Tibial nerve (tissue), 4 donors: ENCODE results near the gene SLC36A3.

Experiments used
- EP300 ChIP-seq, 2 donors: sonication (generic); formaldehyde crosslinking; IDR thresholded peaks; one replicate each; pipeline ENCODE4 v1.6.1; 2017; ENCODE audit warnings: antibody characterized with exemption in 2 of 2, mild to moderate bottlenecking in 1 of 2
- POLR2A ChIP-seq, 2 donors: fragments of 450-650 bp; IDR thresholded peaks; one replicate each; pipeline ENCODE4 v1.6.1; 2017; ENCODE audit warnings: antibody characterized with exemption in 2 of 2, mild to moderate bottlenecking in 2 of 2, moderate library complexity in 2 of 2
- TF ChIP-seq, protein P1 (sequence below), 5 experiments: fragments of 200-600 bp in 3 of 5; fragments of 450-650 bp in 2 of 5; sonication (generic) in 3 of 5; IDR thresholded peaks; one replicate each; pipeline ENCODE4 v1.5.1; 2016 to 2019; ENCODE audit warnings: antibody characterized with exemption in 5 of 5, mild to moderate bottlenecking in 3 of 5, moderate library complexity in 2 of 5

DNA sequence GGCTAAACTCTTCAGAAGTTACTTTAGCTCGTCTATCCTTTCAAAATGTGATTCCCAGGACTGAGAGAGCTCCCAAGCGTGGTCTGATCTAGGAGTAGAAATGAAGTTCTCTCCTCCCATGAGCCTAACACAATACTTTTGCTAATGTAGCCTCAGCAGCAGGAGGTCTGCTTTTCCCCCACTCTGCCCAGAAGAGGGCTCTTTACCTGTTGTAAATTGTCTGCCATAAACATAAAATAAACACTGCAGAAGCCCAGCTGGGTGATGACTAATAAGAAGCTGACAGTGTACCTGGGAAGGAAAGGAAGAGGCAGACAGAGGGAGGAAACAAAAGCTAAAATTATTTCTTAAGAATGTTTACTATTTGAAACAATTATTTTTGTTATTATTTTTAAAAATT is 15.4 kb downstream of the SLC36A3 start:
- TF ChIP-seq, protein P1, sequence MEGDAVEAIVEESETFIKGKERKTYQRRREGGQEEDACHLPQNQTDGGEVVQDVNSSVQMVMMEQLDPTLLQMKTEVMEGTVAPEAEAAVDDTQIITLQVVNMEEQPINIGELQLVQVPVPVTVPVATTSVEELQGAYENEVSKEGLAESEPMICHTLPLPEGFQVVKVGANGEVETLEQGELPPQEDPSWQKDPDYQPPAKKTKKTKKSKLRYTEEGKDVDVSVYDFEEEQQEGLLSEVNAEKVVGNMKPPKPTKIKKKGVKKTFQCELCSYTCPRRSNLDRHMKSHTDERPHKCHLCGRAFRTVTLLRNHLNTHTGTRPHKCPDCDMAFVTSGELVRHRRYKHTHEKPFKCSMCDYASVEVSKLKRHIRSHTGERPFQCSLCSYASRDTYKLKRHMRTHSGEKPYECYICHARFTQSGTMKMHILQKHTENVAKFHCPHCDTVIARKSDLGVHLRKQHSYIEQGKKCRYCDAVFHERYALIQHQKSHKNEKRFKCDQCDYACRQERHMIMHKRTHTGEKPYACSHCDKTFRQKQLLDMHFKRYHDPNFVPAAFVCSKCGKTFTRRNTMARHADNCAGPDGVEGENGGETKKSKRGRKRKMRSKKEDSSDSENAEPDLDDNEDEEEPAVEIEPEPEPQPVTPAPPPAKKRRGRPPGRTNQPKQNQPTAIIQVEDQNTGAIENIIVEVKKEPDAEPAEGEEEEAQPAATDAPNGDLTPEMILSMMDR (IDR thresholded peaks at IDR 0.05), result no peak
- TF ChIP-seq POLR2A (IDR thresholded peaks at IDR 0.05) (no peak), EP300 (IDR thresholded peaks at IDR 0.05) (no peak)
